Loucy (cell line): ENCODE results near the gene RUNX1.

Experiments used
- H2AFZ ChIP-seq: fragments of 200-600 bp; sonication (generic); 2 replicates; pipeline ENCODE4 v1.6.0; 2016; ENCODE audit warnings: antibody characterized with exemption, mild to moderate bottlenecking, low read length, moderate library complexity
- H3F3A ChIP-seq: fragments of 200-600 bp; 2 replicates; pipeline ENCODE4 v1.6.0; 2016; ENCODE audit warnings: antibody characterized with exemption, low read depth, mild to moderate bottlenecking
- H3K27me3 ChIP-seq: fragments of 200-600 bp; sonication (generic); 2 replicates; pipeline ENCODE4 v1.6.1; 2014; ENCODE audit warnings: low read length, mild to moderate bottlenecking; ENCODE audit not compliant: insufficient read depth, poor library complexity, severe bottlenecking
- H3K36me3 ChIP-seq: fragments of 200-600 bp; sonication (generic); 2 replicates; pipeline ENCODE4 v1.6.1; 2016; ENCODE audit warnings: low read length; ENCODE audit not compliant: insufficient read depth
- H3K4me1 ChIP-seq: fragments of 200-600 bp; sonication (generic); 2 replicates; pipeline ENCODE4 v1.5.1; 2014; ENCODE audit warnings: low read length, mild to moderate bottlenecking; ENCODE audit not compliant: insufficient read depth, poor library complexity, severe bottlenecking
- H3K4me2 ChIP-seq: fragments of 200-600 bp; sonication (generic); 2 replicates; pipeline ENCODE4 v1.6.0; 2014; ENCODE audit warnings: antibody characterized with exemption, low read length, low read depth, mild to moderate bottlenecking; ENCODE audit not compliant: poor library complexity, severe bottlenecking
- H3K4me3 ChIP-seq: fragments of 200-600 bp; sonication (generic); 2 replicates; pipeline ENCODE4 v1.5.1; 2014; ENCODE audit warnings: low read length, mild to moderate bottlenecking, mixed read lengths; ENCODE audit not compliant: poor library complexity, severe bottlenecking
- H3K79me2 ChIP-seq: fragments of 200-600 bp; sonication (generic); 2 replicates; pipeline ENCODE4 v1.6.1; 2014; ENCODE audit warnings: low read length; ENCODE audit not compliant: insufficient read depth
- H3K9ac ChIP-seq: fragments of 200-600 bp; sonication (generic); 2 replicates; pipeline ENCODE4 v1.6.0; 2014; ENCODE audit warnings: mild to moderate bottlenecking, low read depth, low read length, moderate library complexity; ENCODE audit not compliant: poor library complexity, severe bottlenecking
- H3K9me2 ChIP-seq: fragments of 200-600 bp; sonication (generic); replicated peaks from 2 replicates; pipeline ENCODE4 v1.6.1; 2016; ENCODE audit warnings: low read depth, low read length, mixed read lengths
- H3K9me3 ChIP-seq: fragments of 200-600 bp; sonication (generic); 2 replicates; pipeline ENCODE4 v1.6.1; 2014; ENCODE audit warnings: mild to moderate bottlenecking, antibody characterized with exemption, low read length, low read depth; ENCODE audit not compliant: insufficient read depth
- H4K20me1 ChIP-seq: fragments of 200-600 bp; sonication (generic); 2 replicates; pipeline ENCODE4 v1.6.0; 2014; ENCODE audit warnings: antibody characterized with exemption, low read length, mild to moderate bottlenecking; ENCODE audit not compliant: insufficient read depth, poor library complexity, severe bottlenecking
- EZH2phosphoT487 ChIP-seq: fragments of 200-600 bp; IDR thresholded peaks from 2 replicates; pipeline ENCODE4 v1.6.1; 2018; ENCODE audit warnings: antibody characterized with exemption, mild to moderate bottlenecking, moderate library complexity, borderline replicate concordance
- TF ChIP-seq, protein P1 (sequence below): fragments of 200-600 bp; sonication (generic); conservative IDR thresholded peaks from 2 replicates; pipeline ENCODE4 v1.5.1; 2014; ENCODE audit warnings: mild to moderate bottlenecking, antibody characterized with exemption, low read length

Gene RUNX1

DNA sequence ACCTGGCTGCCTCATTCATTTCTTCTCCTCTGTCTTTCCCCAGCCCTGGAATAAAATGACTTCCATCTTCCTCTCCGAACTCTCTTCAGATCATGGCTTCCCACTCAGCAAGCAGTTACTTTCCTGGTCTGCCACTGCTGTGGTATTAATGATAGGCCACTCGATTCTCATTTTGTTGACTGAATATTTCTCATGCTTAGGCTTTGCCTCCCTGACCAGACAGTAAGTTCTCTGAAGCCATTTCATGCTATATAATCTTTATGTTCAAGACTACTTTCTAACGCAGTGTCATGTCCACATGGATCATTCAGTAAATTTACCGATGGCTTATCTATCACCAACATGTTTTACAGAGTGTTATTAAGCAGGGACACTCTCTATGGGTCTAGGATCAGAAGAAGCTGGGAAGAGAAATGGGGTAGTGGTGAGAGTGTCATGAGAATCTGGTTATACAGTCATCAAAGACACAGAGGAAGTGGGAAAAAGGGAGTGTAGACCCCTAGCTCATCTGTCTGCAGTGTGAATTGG lies 20.6 kb downstream of the RUNX1 start:
- H3K4me2 ChIP-seq, result peak overlapping the region; percentile 77
- TF ChIP-seq EZH2phosphoT487, result no peak
- TF ChIP-seq, protein P1, sequence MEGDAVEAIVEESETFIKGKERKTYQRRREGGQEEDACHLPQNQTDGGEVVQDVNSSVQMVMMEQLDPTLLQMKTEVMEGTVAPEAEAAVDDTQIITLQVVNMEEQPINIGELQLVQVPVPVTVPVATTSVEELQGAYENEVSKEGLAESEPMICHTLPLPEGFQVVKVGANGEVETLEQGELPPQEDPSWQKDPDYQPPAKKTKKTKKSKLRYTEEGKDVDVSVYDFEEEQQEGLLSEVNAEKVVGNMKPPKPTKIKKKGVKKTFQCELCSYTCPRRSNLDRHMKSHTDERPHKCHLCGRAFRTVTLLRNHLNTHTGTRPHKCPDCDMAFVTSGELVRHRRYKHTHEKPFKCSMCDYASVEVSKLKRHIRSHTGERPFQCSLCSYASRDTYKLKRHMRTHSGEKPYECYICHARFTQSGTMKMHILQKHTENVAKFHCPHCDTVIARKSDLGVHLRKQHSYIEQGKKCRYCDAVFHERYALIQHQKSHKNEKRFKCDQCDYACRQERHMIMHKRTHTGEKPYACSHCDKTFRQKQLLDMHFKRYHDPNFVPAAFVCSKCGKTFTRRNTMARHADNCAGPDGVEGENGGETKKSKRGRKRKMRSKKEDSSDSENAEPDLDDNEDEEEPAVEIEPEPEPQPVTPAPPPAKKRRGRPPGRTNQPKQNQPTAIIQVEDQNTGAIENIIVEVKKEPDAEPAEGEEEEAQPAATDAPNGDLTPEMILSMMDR, result no peak
- peaks cover 79% of the 10 kb centered on the region for H3K4me1 ChIP-seq

DNA sequence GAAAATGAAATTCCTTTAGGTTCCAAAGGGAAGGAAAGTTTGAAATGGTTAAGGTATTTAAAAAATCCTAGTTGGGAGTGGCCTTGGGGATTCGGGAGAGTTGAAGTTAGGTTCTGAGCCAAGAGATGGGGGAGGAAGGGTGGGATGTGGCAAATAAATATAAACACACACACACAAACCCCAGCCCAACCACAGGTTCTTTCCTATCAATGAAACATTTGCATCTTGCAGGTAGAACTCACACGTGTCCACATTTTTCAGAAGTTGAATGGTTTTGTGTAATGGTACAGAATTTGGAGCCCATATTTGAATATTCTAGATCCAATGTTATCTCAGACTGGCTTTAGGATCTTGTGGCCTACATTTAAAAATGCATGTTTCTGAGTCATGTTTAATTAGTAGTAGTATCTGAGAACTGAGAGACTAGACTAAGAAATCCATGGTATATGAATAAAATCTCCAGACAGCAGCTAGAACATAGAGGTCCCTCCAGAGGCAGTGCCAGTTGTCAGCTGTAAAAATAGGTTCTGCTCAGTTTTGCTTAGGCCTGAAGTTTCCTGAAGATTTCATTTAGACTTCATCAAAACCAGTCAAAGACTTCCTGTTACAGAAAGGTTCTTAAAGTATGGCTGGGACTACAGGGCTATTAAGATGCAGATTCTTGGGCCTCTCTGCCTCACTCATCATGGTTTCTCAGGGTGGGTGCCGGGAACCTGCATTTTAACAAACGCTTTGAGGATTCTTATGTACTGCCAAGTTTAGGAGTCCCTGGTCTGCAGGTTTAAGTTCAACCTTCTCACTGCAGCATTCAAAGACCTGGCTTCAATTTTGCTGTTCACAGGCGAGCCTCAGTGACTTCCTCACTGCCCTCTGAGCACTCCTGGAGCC lies 21.3 kb downstream of the RUNX1 start:
- peaks cover 23% of the 10 kb centered on the region for H4K20me1 ChIP-seq
- H3K9me2 ChIP-seq, result no peaks in the 10 kb centered on the region
- H3K27me3 ChIP-seq, result no peaks in the 10 kb centered on the region
- peaks cover 50% of the 10 kb centered on the region; the same call in 1 of the 2 replicates for H3K36me3 ChIP-seq
- peak overlapping the region; percentile 78 for H3K9ac ChIP-seq
- TF ChIP-seq, protein P1, result no peak
- TF ChIP-seq EZH2phosphoT487, result no peak
- peak overlapping the region; percentile 66 for H3K4me3 ChIP-seq
- peaks cover 87% of the 10 kb centered on the region for H3K79me2 ChIP-seq
- peak overlapping the region; percentile 77 for H3K4me2 ChIP-seq
- H2AFZ ChIP-seq, result no peak overlapping the region
- H3K4me1 ChIP-seq, result peaks cover 78% of the 10 kb centered on the region
- no peaks in the 10 kb centered on the region for H3K9me3 ChIP-seq
- peaks cover 30% of the 10 kb centered on the region for H3F3A ChIP-seq

More for the DNA sequence above, 20.6 kb downstream of the RUNX1 start:
- peaks cover 30% of the 10 kb centered on the region for H3F3A ChIP-seq
- H3K36me3 ChIP-seq, result peaks cover 51% of the 10 kb centered on the region
- peak overlapping the region; percentile 78 for H3K9ac ChIP-seq
- no peaks in the 10 kb centered on the region for H3K9me2 ChIP-seq
- peaks cover 30% of the 10 kb centered on the region for H4K20me1 ChIP-seq
- peak overlapping the region; percentile 66 for H3K4me3 ChIP-seq
- no peaks in the 10 kb centered on the region for H3K27me3 ChIP-seq
- H2AFZ ChIP-seq, result no peak overlapping the region
- H3K79me2 ChIP-seq, result peaks cover 87% of the 10 kb centered on the region
- H3K9me3 ChIP-seq, result no peaks in the 10 kb centered on the region

DNA sequence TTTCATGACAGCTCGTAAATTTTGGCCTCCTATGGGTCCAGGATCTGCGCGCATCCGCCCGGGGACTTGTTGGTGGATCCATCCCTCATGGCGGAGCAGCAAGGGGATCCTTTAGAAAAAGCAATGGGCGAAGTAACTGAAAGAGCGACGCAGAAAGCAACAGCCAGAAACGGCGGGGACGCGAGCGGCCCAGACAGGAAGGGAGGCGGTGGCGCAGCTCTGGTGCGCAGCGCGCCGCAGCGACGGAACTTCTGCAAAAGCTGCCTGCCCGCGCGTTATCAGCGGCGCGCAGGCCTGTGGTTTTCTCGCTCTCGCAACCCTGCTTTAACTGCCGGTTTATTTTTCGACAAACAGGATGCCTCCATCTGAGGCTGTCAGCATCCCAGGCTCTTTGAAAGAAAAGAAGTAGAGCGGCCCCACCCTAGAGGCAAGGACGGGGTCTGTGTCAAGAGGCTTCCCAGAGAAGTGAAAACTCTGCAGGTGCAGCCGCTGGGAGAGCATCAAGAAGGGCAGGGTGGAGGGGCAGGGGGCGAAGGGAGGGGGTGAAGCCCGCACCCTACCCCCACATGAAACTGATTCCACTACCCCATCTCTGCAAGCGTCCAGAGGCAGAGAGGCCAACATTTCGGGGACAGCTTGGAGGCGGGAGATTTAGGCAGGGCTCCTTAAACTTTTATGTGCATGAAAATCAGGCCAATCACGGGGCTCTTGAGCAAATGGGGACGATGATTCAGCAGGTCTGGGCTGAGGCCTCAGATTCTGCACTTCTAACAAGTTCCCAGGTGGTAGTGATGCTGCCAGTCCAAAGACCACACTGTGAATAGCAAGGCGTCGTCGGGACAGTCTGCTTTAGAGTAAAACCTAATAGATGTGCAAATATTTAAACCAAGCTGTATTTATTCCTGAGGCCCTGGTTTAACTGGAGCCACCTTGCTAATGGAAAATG lies 22.2 kb downstream of the RUNX1 start:
- peaks cover 30% of the 10 kb centered on the region for H3F3A ChIP-seq
- peak overlapping the region; percentile 72 for H3K4me3 ChIP-seq
- no peak for TF ChIP-seq EZH2phosphoT487
- H2AFZ ChIP-seq, result no peak overlapping the region
- peaks cover 13% of the 10 kb centered on the region for H4K20me1 ChIP-seq
- H3K9me2 ChIP-seq, result no peaks in the 10 kb centered on the region
- peak overlapping the region; percentile 95 for H3K4me2 ChIP-seq
- H3K36me3 ChIP-seq, result peaks cover 47% of the 10 kb centered on the region; the same call in 1 of the 2 replicates
- H3K79me2 ChIP-seq, result peaks cover 87% of the 10 kb centered on the region
- no peaks in the 10 kb centered on the region for H3K9me3 ChIP-seq
- H3K9ac ChIP-seq, result peak overlapping the region; percentile 96
- H3K27me3 ChIP-seq, result no peaks in the 10 kb centered on the region
- H3K4me1 ChIP-seq, result peaks cover 76% of the 10 kb centered on the region
